HG03139 (cell line): Measurements from ENCODE around the gene SLC5A3.

Experiments used
- ATAC-seq: cut with Tn5 transposase; IDR thresholded peaks from one replicate; pipeline ENCODE4 v1.9.1; 2021; ENCODE audit not compliant: unreplicated experiment

Gene SLC5A3

GRCh38 chr21:34073032-34073748, at the start of gene SLC5A3, which contains the start of gene MRPS6:
Gene SLC5A3 (plus strand): TSS chr21:34073578. CDS start chr21:34095199, 21,621 bp downstream.
Gene MRPS6 (plus strand): TSS chr21:34073578. CDS start chr21:34073701, 123 bp downstream.
- ATAC-seq: peak; percentile 57

GRCh38 chr21:34023691-34024373, 49.5 kb upstream of the SLC5A3 start:
- ATAC-seq: no peak

GRCh38 chr21:34024374-34024693, 49.0 kb upstream of the SLC5A3 start:
- no peak for ATAC-seq

- ATAC-seq: no peak
Measured at GRCh38 chr21:34027721-34028461, 45.5 kb upstream of the SLC5A3 start.

GRCh38 chr21:34029743-34030528, 43.4 kb upstream of the SLC5A3 start:
- ATAC-seq: peak; percentile 76

- ATAC-seq: no peak
Measured at GRCh38 chr21:34031835-34032370, 41.5 kb upstream of the SLC5A3 start.

- no peak for ATAC-seq
Measured at GRCh38 chr21:34034369-34035014, 38.9 kb upstream of the SLC5A3 start.

GRCh38 chr21:34035619-34036354, 37.6 kb upstream of the SLC5A3 start:
- ATAC-seq: no peak

- ATAC-seq: no peak
Measured at GRCh38 chr21:34037009-34037795, 36.2 kb upstream of the SLC5A3 start.

- no peak for ATAC-seq
Measured at GRCh38 chr21:34039678-34040382, 33.5 kb upstream of the SLC5A3 start.

- no peak for ATAC-seq
Measured at GRCh38 chr21:34042735-34043134, 30.6 kb upstream of the SLC5A3 start.

GRCh38 chr21:34043333-34043732, 30.0 kb upstream of the SLC5A3 start:
- no peak for ATAC-seq

- no peak for ATAC-seq
Measured at GRCh38 chr21:34046917-34047316, 26.5 kb upstream of the SLC5A3 start.

GRCh38 chr21:34047835-34048234, 25.5 kb upstream of the SLC5A3 start:
- ATAC-seq: no peak

- no peak for ATAC-seq
Measured at GRCh38 chr21:34052171-34052570, 21.2 kb upstream of the SLC5A3 start.

GRCh38 chr21:34054259-34054658, 19.1 kb upstream of the SLC5A3 start:
- no peak for ATAC-seq

- no peak for ATAC-seq
Measured at GRCh38 chr21:34055615-34056014, 17.8 kb upstream of the SLC5A3 start.

- ATAC-seq: no peak
Measured at GRCh38 chr21:34061983-34062382, 11.4 kb upstream of the SLC5A3 start.
